ENCODE measurements around the gene IFNA21. TPM values are rescaled to one million over a fixed set of nuclear protein-coding genes. Genes with fewer than 3 reads are reported as not detected.

The IFNA21 gene
- total and polyA plus RNA-seq, 2 donors (not counting 3 experiments of a cell fraction or from before 2014, with no cell fraction given): not detected

- ChIA-PET POLR2A (no interaction called here), CTCF (no interaction called here)
- no peaks in the 10 kb centered on the region for H3K9me1 ChIP-seq (replicated peaks; ENCODE audit: control insufficient read depth, extremely low read depth, insufficient read depth, low read length)
- H3K4me2 ChIP-seq (ENCODE audit: insufficient read depth, low read length): no peak overlapping the region
- H3K27me3 ChIP-seq (ENCODE audit: control insufficient read depth in 2 of 2, insufficient read depth in 2 of 2, low read length in 2 of 2): peaks cover 7 to 31% of the 10 kb centered on the region in 2 experiments
- DNase-seq (ENCODE audit: low read depth, low spot score) (no peak), FAIRE-seq (no peak)
- H3K9ac ChIP-seq (replicated peaks; ENCODE audit: extremely low read depth, insufficient read depth, low read length): no peak overlapping the region
- H3K9me3 ChIP-seq (replicated peaks; ENCODE audit: control insufficient read depth, insufficient read depth, low read length): no peaks in the 10 kb centered on the region
- intact Hi-C loops (cut with micrococcal nuclease): no loop called here
- H3K79me2 ChIP-seq (ENCODE audit: control insufficient read depth, insufficient read depth, low read length): no peaks in the 10 kb centered on the region
- BruUV-seq (replicated peaks): no TSS peak
- no peak overlapping the region for H3K27ac ChIP-seq (ENCODE audit: insufficient read depth, low read depth, low read length)
- H2AFZ ChIP-seq (ENCODE audit: low read depth, low read length): no peak overlapping the region
- H4K20me1 ChIP-seq (replicated peaks; ENCODE audit: control insufficient read depth, extremely low read depth, insufficient read depth, low read length): no peaks in the 10 kb centered on the region
- dilution Hi-C loops (cut with MboI; ENCODE audit: extremely low pct_ligation_motif_present, low sequenced_read_pairs): no loop called here
- TF ChIP-seq POLR2A (IDR thresholded peaks at IDR 0.05; ENCODE audit: low read depth, low read length): no peak
- TF ChIP-seq POLR2AphosphoS5 (IDR thresholded peaks at IDR 0.05; ENCODE audit: insufficient read depth, low read depth, low read length): no peak
- TF ChIP-seq MYC (IDR thresholded peaks at IDR 0.05; ENCODE audit: low read depth, low read length): no peak
- no peak overlapping the region for H3K4me3 ChIP-seq (replicated peaks in 1 of 3; ENCODE audit: insufficient read depth in 1 of 3, low read depth in 1 of 3, low read length in 3 of 3)
- no peaks in the 10 kb centered on the region for H3K36me3 ChIP-seq (ENCODE audit: control insufficient read depth in 2 of 2, extremely low read depth in 1 of 2, insufficient read depth in 2 of 2, low read length in 2 of 2)
- H3K4me1 ChIP-seq (ENCODE audit: control insufficient read depth, extremely low read depth, insufficient read depth, low read length): no peaks in the 10 kb centered on the region
These were observed 5.7 kb upstream of the IFNA21 start for GRCh38 chr9:21172156-21172555.

GRCh38 chr9:21171351-21171750 lies 4.9 kb upstream of the IFNA21 start:
- no TSS peak for BruUV-seq (replicated peaks)

More at GRCh38 chr9:21171351-21171750, 4.9 kb upstream of the IFNA21 start:
- Histone ChIP-seq H3K27ac (ENCODE audit: insufficient read depth, low read depth, low read length) (no peak overlapping the region), H3K4me3 (replicated peaks in 1 of 3; ENCODE audit: insufficient read depth in 1 of 3, low read depth in 1 of 3, low read length in 3 of 3) (no peak overlapping the region), H3K9me1 (replicated peaks; ENCODE audit: control insufficient read depth, extremely low read depth, insufficient read depth, low read length) (no peaks in the 10 kb centered on the region), H2AFZ (ENCODE audit: low read depth, low read length) (no peak overlapping the region), H3K79me2 (ENCODE audit: control insufficient read depth, insufficient read depth, low read length) (no peaks in the 10 kb centered on the region), H3K9ac (replicated peaks; ENCODE audit: extremely low read depth, insufficient read depth, low read length) (no peak overlapping the region), H3K4me2 (ENCODE audit: insufficient read depth, low read length) (no peak overlapping the region), H3K36me3 (ENCODE audit: control insufficient read depth in 2 of 2, extremely low read depth in 1 of 2, insufficient read depth in 2 of 2, low read length in 2 of 2) (no peaks in the 10 kb centered on the region), H3K9me3 (replicated peaks; ENCODE audit: control insufficient read depth, insufficient read depth, low read length) (no peaks in the 10 kb centered on the region), H4K20me1 (replicated peaks; ENCODE audit: control insufficient read depth, extremely low read depth, insufficient read depth, low read length) (no peaks in the 10 kb centered on the region), H3K4me1 (ENCODE audit: control insufficient read depth, extremely low read depth, insufficient read depth, low read length) (no peaks in the 10 kb centered on the region), H3K27me3 (ENCODE audit: control insufficient read depth in 2 of 2, insufficient read depth in 2 of 2, low read length in 2 of 2) (peaks cover 5 to 28% of the 10 kb centered on the region in 2 experiments)
- DNase-seq (ENCODE audit: low read depth, low spot score): no peak
- TF ChIP-seq JUN (IDR thresholded peaks at IDR 0.05; ENCODE audit: borderline replicate concordance, insufficient read depth, insufficient read length, low read depth) (no peak), FOS (IDR thresholded peaks at IDR 0.05; ENCODE audit: borderline replicate concordance, insufficient read depth, low read length) (no peak), POLR2AphosphoS5 (IDR thresholded peaks at IDR 0.05; ENCODE audit: insufficient read depth, low read depth, low read length) (no peak), MAX (IDR thresholded peaks at IDR 0.05; ENCODE audit: insufficient read depth, insufficient read length) (no peak), MYC (IDR thresholded peaks at IDR 0.05; ENCODE audit: low read depth, low read length) (no peak), EZH2 (IDR thresholded peaks at IDR 0.05; ENCODE audit: borderline replicate concordance, low read depth, low read length, severe bottlenecking) (no peak), POLR2A (IDR thresholded peaks at IDR 0.05; ENCODE audit: low read depth, low read length) (no peak), CTCF (IDR thresholded peaks at IDR 0.05; ENCODE audit: extremely low read depth in 1 of 2, insufficient read depth in 1 of 2, low read depth in 1 of 2, low read length in 2 of 2) (no peak), GATA2 (IDR thresholded peaks at IDR 0.05; ENCODE audit: insufficient read depth, insufficient read length, low read depth, low read length) (no peak)
- CTCF ChIA-PET: no interaction called here
- no peak for FAIRE-seq
- intact Hi-C loops (cut with micrococcal nuclease) (no loop called here), dilution Hi-C loops (cut with MboI; ENCODE audit: extremely low pct_ligation_motif_present, low sequenced_read_pairs) (no loop called here)
- POLR2A ChIA-PET: no interaction called here

Data from endothelial cell of umbilical vein (primary cell).